Astrocyte of the cerebellum (primary cell): ENCODE results near the gene NEO1.

Experiments
- DNase-seq: peaks from one replicate; pipeline ENCODE4 v3.0.0-alpha.2; 2011; ENCODE audit warnings: low read depth
- H3K4me3 ChIP-seq: 2 replicates; pipeline ENCODE4 v1.5.1; 2011; ENCODE audit warnings: mild to moderate bottlenecking, low read depth, low read length, moderate library complexity
- CTCF ChIP-seq: IDR thresholded peaks from 2 replicates; pipeline ENCODE4 v1.5.1; 2012; ENCODE audit warnings: low read length, low read depth, moderate library complexity, mild to moderate bottlenecking; ENCODE audit errors: missing control alignments
- in situ Hi-C: cut with HindIII; loops from 2 replicates; pipeline ENCODE4 v1.10.0; 2017; ENCODE audit warnings: low sequenced_read_pairs

The NEO1 gene

GRCh38 chr15:73331501-73331900 is 279.2 kb downstream of the NEO1 start:
- in situ Hi-C loops: no loop called here
- DNase-seq: no peak
- H3K4me3 ChIP-seq: no peak overlapping the region
- no peak for TF ChIP-seq CTCF

GRCh38 chr15:73331991-73332925 is 280.0 kb downstream of the NEO1 start:
- in situ Hi-C loops: no loop called here
- H3K4me3 ChIP-seq: no peak overlapping the region
- DNase-seq: no peak
- no peak for TF ChIP-seq CTCF

- no peak for DNase-seq
- no peak overlapping the region for H3K4me3 ChIP-seq
- in situ Hi-C loops: no loop called here
- TF ChIP-seq CTCF: no peak
Measured at GRCh38 chr15:73333001-73333400, 280.7 kb downstream of the NEO1 start.

DNA sequence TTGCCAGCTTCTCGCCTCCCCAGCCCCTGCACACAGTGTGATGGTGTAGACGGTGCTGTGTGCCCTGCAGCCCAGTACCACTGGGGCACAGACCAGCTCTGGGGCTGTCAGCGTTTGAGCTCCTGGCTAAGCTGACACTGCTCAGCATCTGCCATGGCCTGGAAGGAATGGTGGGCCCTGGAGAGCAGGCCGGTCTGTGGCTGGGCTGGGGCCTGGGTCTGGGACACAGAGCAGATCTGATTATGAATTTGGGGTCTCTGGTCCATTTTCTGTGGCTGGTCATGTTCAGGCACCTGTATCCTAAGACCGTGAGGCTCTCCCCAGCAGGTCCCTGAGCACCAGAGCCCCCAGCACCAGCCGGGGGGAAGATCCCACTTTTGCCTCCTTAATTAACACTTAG is 281.8 kb downstream of the NEO1 start:
- no peak for TF ChIP-seq CTCF
- no peak for DNase-seq
- no peak overlapping the region for H3K4me3 ChIP-seq
- in situ Hi-C loops: no loop called here

GRCh38 chr15:73335026-73335425 is 282.8 kb downstream of the NEO1 start:
- no peak overlapping the region for H3K4me3 ChIP-seq
- no peak for DNase-seq
- no peak for TF ChIP-seq CTCF
- in situ Hi-C loops: no loop called here

DNA sequence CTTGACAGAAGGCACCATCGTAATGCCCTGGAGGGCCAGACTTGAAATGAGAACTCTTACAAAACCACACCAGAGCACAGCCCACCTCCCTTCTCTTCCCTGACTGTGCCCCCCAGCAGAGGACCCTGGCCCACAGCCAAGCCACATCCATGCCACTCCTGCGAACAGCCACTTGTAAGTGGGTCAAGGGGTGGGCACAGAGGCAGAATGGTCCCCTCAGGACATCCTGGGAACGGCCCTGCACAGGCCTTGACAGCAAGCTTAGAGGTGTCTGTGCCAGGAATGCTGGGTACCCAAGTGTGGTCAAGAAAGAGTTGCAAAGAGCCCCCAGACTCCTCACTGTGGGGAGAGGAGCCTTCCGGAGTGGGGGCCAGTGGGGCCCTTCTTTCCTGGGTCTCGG is 283.2 kb downstream of the NEO1 start:
- DNase-seq: no peak

More for the DNA sequence above, 283.2 kb downstream of the NEO1 start:
- in situ Hi-C loops: no loop called here
- H3K4me3 ChIP-seq: no peak overlapping the region
- TF ChIP-seq CTCF: no peak
